22Rv1 (cell line): ENCODE data around the gene SYT6.

Experiments
- ZFX ChIP-seq: fragments of 450-650 bp; IDR thresholded peaks from 2 replicates; pipeline ENCODE4 v1.6.1; 2017; ENCODE audit warnings: antibody characterized with exemption, borderline replicate concordance
- TF ChIP-seq, protein P1 (sequence below): fragments of 450-650 bp; IDR thresholded peaks from 2 replicates; pipeline ENCODE4 v1.5.1; 2017; ENCODE audit warnings: mild to moderate bottlenecking

DNA sequence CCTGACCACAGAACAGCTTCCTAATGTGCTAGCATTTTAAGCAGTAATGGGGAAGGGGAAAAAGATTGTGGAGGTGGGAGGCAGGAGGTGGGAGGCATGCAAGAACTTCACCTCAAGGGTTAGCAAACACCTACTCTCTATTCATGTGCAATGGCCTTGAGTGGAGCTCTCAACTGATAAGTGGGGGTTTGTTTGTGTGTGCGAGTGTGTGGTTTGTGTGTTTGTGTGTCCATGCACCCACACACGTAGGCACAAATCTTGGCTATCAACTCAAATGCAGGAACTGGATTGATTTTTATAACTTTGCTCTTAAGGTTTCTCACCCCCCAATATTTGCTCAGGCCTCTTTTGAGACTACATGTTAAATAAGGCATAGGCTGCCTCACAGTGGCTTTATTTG lies 78.6 kb downstream of the SYT6 start:
- TF ChIP-seq, protein P1, sequence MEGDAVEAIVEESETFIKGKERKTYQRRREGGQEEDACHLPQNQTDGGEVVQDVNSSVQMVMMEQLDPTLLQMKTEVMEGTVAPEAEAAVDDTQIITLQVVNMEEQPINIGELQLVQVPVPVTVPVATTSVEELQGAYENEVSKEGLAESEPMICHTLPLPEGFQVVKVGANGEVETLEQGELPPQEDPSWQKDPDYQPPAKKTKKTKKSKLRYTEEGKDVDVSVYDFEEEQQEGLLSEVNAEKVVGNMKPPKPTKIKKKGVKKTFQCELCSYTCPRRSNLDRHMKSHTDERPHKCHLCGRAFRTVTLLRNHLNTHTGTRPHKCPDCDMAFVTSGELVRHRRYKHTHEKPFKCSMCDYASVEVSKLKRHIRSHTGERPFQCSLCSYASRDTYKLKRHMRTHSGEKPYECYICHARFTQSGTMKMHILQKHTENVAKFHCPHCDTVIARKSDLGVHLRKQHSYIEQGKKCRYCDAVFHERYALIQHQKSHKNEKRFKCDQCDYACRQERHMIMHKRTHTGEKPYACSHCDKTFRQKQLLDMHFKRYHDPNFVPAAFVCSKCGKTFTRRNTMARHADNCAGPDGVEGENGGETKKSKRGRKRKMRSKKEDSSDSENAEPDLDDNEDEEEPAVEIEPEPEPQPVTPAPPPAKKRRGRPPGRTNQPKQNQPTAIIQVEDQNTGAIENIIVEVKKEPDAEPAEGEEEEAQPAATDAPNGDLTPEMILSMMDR: no peak
- no peak for TF ChIP-seq ZFX
